ENCODE measurements around the gene TAF13.

DNA sequence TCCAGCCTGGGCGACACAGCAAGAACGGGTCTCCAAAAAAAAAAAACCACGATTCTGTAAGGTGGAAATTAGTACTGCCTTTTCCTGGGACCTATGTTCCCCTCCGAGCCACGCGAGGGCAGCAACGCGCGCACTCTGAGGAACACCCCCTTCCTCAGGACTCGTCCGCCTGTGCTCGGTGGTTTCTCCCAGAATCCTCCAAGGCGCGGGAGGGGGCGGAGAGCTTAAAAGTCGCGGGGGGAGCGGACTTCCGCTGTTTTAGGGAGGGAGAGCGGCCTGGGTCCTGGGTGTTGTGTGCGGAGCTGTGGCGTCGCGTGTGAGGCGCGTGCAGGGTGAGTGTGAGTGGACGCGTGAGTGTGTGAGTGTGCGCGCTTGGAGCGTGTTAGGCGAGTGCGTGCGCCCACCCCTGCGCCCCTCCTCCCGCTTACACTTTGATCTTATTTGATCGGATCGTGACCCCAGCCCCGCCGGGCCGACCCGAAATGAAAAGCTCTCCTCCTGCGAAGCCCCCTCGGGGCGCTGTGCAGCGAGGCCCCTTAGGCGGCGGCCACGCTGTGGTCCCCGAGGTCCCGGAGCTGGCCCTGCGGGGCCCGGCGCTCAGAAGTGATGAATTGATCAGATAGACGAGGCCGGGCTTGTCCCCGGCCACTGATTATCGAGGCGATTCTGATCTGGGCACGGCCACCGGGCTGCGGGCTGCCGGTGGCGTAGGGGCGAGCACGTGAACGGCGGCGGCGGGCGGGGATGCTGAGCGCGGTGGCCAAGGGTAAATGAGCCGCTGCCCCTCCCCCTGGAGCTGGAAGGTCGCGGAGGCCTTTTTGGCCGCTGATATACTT is 24.4 kb upstream of the TAF13 start:
- TF ChIP-seq, protein P1, sequence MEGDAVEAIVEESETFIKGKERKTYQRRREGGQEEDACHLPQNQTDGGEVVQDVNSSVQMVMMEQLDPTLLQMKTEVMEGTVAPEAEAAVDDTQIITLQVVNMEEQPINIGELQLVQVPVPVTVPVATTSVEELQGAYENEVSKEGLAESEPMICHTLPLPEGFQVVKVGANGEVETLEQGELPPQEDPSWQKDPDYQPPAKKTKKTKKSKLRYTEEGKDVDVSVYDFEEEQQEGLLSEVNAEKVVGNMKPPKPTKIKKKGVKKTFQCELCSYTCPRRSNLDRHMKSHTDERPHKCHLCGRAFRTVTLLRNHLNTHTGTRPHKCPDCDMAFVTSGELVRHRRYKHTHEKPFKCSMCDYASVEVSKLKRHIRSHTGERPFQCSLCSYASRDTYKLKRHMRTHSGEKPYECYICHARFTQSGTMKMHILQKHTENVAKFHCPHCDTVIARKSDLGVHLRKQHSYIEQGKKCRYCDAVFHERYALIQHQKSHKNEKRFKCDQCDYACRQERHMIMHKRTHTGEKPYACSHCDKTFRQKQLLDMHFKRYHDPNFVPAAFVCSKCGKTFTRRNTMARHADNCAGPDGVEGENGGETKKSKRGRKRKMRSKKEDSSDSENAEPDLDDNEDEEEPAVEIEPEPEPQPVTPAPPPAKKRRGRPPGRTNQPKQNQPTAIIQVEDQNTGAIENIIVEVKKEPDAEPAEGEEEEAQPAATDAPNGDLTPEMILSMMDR (IDR thresholded peaks at IDR 0.05 in 2 of 3, conservative IDR thresholded peaks at IDR 0.05 in 1 of 3; ENCODE audit: borderline replicate concordance in 1 of 3, insufficient read depth in 1 of 3, low read depth in 2 of 3, low read length in 2 of 3): peak; percentile 70 to 85 (median 79)
- TF ChIP-seq SIN3A (IDR thresholded peaks at IDR 0.05; ENCODE audit: low read depth) (peak; percentile 99), CEBPB (IDR thresholded peaks at IDR 0.05; ENCODE audit: low read depth) (no peak; the same call in 1 of the 2 replicates), RAD21 (IDR thresholded peaks at IDR 0.05; ENCODE audit: low read depth) (peak; percentile 55)
